HL-60 (cell line): Measurements from ENCODE around the gene LRRC3B.

ENCODE experiments used
- DNase-seq, 2 experiments: peaks; one replicate each; pipeline ENCODE4 v3.0.0-alpha.2; 2010 to 2020; ENCODE audit warnings: low read depth in 1 of 2, low spot score in 1 of 2
- H3K27ac ChIP-seq: fragments of 250-450 bp; sonication (Bioruptor Pico); replicated peaks from 2 replicates; pipeline ENCODE4 v1.5.1; 2020; ENCODE audit warnings: mild to moderate bottlenecking, moderate library complexity
- H3K27me3 ChIP-seq: fragments of 250-450 bp; sonication (Bioruptor Pico); 2 replicates; pipeline ENCODE4 v1.5.1; 2021; ENCODE audit warnings: mild to moderate bottlenecking, moderate library complexity; ENCODE audit not compliant: insufficient read depth, poor library complexity, severe bottlenecking
- H3K4me3 ChIP-seq: replicated peaks from 2 replicates; pipeline ENCODE4 v1.5.1; 2011; ENCODE audit warnings: mild to moderate bottlenecking, control low read depth, low read length; ENCODE audit not compliant: insufficient read depth
- CTCF ChIP-seq: IDR thresholded peaks from one replicate; pipeline ENCODE4 v1.5.1; 2011; ENCODE audit warnings: low read length, control low read depth, inconsistent platforms; ENCODE audit not compliant: insufficient read depth
- GABPA ChIP-seq: IDR thresholded peaks from 2 replicates; pipeline ENCODE4 v1.6.1; 2012; ENCODE audit warnings: low read depth
- POLR2AphosphoS5 ChIP-seq: IDR thresholded peaks from 2 replicates; pipeline ENCODE4 v1.6.1; 2012; ENCODE audit warnings: low read depth
- REST ChIP-seq: IDR thresholded peaks from 2 replicates; pipeline ENCODE4 v1.6.1; 2012; ENCODE audit warnings: low read depth; ENCODE audit not compliant: insufficient replicate concordance
- SPI1 ChIP-seq: IDR thresholded peaks from 2 replicates; pipeline ENCODE4 v1.6.1; 2012; ENCODE audit warnings: low read depth, mild to moderate bottlenecking, borderline replicate concordance

Gene LRRC3B

GRCh38 chr3:26757978-26758377, 135.4 kb downstream of the LRRC3B start:
- TF ChIP-seq CTCF (no peak), POLR2AphosphoS5 (no peak), REST (no peak), SPI1 (no peak), GABPA (no peak)
- H3K4me3 ChIP-seq = no peak overlapping the region

More at GRCh38 chr3:26757978-26758377, 135.4 kb downstream of the LRRC3B start:
- Histone ChIP-seq H3K27me3 (no peaks in the 10 kb centered on the region), H3K27ac (no peak overlapping the region)
- no peak for DNase-seq
